CD4-positive, alpha-beta T cell treated with Interleukin-15 for 1 hour (primary cell): Measurements from ENCODE around the gene DDX42.
"Not testable (repeated sequence)": the region's sequence is repeated elsewhere in the genome, so short reads cannot be mapped to it uniquely, and the experiment has no call there.

Experiments
- DNase-seq: peaks from one replicate; pipeline ENCODE4 v3.0.0-alpha.2; 2020

Gene DDX42

GRCh38 chr17:63783522-63783921 is 9.6 kb downstream of the DDX42 start:
- DNase-seq = no peak

DNA sequence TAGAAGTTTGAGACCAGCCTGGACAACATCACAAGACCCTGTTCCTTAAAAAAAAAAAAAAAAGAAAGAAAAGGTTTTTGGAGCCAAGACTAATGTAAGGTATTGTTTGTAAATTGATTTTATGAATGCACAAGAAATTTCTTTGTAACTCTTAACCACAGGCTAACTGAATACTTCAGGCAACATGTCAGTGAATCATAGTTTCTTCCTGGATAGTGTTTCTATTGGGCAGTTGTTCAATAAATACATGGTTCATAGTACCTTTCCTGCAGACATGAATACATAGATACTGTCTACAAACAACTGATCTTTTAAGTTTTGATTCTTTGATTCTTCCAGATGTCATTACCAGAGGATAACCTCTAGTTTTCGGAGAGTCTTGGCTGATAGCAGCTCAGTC is 11.6 kb downstream of the DDX42 start:
- no peak for DNase-seq

GRCh38 chr17:63786117-63786516 is 12.1 kb downstream of the DDX42 start:
- DNase-seq = no peak

- no peak for DNase-seq
Observed at GRCh38 chr17:63786971-63787711, 13.2 kb downstream of the DDX42 start.

DNA sequence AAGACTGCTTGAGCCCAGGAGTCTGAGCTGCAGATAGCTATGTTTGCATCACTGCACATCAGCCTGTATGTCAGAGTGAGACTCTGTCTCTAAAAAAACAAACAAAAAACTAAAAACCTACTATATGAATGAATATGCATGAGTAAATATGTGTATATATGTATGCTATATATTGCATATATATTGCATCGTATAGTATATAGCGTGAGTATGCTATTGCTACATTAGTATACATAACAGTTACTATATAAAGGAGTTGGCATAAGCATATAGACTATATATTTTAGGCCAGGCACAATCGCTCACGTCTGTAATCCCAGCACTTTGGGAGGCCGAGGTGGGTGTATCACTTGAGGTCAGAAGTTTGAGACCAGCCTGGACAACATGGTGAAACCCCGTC is 16.1 kb downstream of the DDX42 start:
- DNase-seq = no peak

DNA sequence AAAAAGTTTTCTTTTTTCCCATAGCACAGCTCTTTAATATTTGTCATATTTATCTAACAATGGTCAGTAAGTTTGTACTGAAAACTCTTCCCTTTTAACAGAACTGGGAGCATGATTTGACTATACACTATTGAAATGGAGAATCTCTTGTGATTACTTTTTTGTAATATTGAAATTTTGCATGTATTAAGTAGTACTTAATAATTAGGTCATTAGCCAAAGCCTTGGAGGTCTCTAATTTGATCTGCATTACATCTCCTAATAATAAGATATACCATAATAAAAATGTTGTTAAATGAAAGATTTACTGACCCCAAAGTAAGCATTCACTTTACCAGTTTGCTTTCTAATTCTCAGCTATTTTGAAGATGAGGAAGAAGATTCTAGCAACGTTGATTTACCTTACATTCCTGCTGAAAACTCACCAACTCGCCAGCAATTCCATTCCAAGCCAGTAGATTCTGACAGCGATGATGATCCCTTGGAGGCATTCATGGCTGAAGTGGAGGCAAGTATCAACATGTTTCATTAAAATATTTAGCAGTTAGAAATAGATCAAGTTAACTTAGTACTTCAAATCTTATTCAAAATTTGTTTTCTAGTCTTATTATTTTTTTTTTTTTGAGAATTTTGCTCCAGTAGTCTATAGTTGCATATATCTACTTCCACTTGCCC is 18.2 kb downstream of the DDX42 start:
- no peak for DNase-seq

DNA sequence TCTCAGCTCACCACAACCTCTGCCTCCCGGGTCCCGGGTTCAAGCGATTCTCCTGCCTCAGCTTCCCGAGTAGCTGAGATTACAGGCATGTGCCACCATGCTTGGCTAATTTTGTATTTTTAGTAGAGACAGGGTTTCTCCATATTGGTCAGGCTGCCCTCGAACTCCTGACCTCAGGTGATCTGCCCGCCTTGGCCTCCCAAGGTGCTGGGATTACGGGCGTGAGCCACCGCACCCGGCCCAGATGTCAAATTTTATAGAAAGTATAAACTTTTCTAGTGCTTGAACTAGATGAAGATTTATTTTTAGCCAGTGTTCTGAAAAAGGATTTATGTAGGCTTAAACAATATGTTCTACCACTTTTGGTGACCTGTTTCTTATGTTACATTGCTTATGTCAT is 22.4 kb downstream of the DDX42 start:
- DNase-seq = not testable (repeated sequence)

GRCh38 chr17:63798572-63799106 is 24.7 kb downstream of the DDX42 start:
- DNase-seq = no peak

DNA sequence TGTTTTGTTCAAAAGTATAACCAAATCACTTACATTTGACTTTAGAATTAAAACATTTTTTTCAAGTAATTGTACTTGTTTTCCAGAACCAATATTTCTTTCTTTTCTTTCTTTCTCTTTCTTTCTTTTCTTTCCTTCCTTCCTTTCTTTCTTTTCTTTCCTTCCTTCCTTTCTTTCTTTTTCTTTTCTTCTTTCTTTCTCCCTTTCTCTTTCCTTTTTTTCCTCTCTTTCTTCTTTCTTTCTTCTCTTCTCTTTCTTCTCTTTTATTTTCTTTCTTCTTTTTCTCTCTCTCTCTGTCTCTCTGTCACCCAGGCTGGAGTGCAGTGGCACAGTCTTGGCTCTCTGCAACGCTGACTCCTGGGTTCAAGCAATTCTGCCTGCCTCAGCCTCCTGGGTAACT is 26.8 kb downstream of the DDX42 start:
- no peak for DNase-seq

DNA sequence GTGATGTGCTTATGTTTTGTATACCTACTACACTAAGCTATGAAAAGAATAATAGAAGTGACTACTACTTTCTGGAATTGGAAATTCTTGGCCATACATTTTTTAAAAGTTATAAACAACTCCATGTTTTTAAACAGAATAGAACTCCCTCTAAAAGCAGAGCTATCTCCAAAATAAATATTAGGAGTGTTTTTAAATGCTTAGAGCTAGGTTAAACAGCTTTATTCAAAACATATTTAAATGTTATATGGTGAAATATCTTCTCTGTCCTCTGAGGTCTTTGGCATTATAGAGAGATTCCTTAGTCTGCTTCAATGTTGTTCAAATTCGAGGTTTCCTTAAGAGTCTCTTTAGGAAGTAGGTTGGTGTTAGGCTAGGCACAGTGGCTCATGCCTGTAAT is 30.4 kb downstream of the DDX42 start:
- DNase-seq = no peak

GRCh38 chr17:63805591-63805990 is 31.6 kb downstream of the DDX42 start:
- DNase-seq = no peak

DNA sequence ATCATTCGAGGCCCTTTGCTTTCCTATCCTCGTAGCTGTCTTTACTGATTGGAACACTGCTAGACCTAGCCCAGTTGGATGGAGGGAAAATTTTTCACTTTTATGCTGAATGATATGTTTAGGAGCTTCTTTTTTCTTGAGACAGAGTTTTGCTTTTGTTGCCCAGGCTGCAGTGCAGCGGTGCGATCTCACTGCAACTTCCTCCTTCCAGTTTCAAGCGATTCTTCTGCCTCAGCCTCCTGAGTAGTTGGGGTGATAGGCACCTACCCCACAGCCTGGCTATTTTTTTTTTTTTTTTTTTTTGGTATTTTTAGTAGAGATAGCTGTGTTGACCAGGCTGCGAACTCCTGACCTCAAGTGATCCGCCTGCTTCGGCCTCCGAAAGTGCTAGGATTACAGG is 36.0 kb downstream of the DDX42 start:
- DNase-seq = no peak

DNA sequence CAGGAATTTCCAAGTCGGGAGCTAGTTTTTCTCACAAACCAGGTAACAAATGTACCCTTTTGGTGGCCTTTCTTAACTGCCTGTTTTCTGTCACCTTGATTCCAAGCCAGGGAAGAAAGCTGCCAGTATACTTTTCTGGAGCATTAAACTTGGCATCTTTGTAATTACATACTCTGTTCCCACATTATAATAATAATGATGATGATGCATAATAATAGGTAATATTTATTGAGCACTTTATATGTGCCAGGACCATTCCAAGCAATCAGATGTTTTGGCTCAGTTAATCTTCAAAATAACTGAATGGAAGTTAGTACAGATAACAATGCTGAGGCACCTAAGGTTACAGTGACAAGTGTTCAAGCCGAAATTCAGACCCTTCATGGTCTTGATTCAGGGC is 42.2 kb downstream of the DDX42 start:
- no peak for DNase-seq

DNA sequence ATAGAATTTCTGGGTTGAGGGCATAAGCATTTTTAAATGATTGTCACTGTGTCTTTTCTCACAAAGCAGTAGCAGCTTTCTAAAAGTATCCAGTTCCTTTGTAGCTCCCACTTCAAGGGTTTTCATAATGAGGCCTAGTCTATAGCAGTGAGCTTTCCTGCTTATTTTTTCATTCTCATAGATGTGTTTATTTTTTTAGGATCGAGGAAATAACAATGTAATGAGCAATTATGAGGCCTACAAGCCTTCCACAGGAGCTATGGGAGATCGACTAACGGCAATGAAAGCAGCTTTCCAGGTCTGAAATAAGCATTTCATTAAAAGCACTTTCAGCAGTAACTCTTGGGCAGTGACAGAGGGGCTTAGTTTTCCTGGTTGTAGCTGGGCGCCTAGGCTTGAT is 42.7 kb downstream of the DDX42 start:
- no peak for DNase-seq

GRCh38 chr17:63817736-63818385 is 43.9 kb downstream of the DDX42 start:
- no peak for DNase-seq

DNA sequence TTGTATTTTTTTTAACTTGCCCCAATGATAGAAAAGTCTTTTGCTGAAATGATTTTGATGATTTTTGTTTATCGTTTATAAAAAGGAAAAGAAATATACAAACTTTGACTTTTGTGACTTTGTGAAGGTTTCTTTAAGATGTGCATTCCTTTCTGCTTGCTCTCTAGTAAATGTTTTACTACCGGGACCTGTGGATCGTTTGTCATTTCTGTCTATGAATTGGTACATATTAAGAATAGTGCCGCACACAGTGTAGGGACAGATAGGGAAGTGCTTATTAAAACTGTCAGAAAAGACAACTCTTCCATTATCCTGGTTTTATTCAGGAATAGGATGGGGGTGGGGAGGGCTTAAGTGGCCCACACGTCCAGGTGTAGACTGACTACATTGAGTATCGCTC is 45.2 kb downstream of the DDX42 start:
- no peak for DNase-seq

- DNase-seq = no peak
Observed at GRCh38 chr17:63819585-63820537, 45.9 kb downstream of the DDX42 start.

DNA sequence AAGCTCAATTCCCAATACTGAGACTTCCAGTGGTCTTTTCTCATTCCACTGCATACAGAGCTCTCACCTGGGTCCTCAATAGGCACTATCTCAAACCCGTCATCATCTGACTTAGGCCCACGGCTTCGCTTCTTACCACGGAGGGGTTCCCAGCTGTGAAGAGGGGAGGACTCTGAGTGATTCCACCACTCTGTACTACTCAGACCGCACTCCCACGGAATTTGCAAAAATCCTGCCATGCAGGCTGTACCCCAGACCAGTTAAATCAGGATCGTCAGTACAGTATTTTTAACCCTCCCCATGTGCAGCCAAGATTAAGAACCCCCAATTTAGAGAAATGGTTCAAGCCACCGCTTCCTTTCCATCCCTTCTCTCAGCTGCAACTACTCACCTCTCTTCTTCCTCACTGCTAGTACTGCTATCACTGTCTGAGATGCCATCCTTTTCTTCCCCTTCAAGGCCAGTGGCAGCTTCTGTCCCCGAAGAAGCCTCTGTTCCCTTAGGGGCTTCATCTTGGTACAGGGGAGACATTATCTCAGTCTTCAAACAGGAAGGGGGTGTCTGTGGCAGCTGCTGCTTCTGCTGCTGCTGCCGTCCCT is 47.1 kb downstream of the DDX42 start:
- DNase-seq = no peak

DNA sequence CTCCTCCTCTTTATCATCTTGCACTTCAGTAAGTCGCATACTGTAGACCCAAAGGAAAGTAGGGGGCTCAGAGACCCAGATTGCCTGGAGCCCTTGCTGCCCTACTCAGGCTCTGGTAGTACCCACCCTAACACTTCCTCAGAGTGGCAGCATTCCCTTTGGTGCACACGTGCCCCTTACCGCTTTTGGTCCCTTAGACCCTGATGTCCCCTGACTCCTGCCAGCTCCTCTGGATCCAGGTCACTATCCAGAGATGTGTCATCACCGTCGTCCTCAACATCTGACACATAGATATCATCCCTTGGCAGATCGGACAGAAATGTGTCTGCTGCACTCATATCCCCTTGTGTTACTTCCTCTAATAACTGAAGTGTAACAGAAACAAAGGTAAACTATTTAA is 47.8 kb downstream of the DDX42 start:
- no peak for DNase-seq

DNA sequence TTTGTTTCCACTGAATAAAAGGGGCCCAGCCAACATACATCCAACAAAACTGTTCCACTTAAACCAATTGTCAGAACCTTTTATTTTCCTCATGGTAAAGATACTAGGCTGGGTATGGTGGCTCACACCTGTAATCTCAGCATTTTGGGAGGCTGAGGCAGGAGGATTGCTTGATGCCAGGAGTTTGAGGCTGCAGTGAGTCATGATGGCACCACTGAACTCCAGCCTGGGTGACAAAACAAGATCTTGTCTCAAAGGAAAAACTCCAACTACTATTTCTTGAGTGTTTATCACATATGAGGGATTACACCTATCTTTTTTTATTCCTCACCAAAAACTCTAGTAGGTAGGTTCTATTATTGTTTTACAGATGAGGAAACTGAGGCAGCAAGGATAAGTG is 48.6 kb downstream of the DDX42 start:
- no peak for DNase-seq

GRCh38 chr17:63823659-63824331 is 49.8 kb downstream of the DDX42 start:
- DNase-seq = no peak

GRCh38 chr17:63824362-63824761 is 50.4 kb downstream of the DDX42 start:
- no peak for DNase-seq
